Measurements from ENCODE around the gene IDH3A.

IDH3A gene

GRCh38 chr15:78149068-78149804 lies at the start of gene IDH3A:
TSS of gene IDH3A (plus strand) at chr15:78149362. CDS start at chr15:78149404, 42 bp downstream.
- peak; percentile 98 to 99 for DNase-seq (ENCODE audit: extremely low read depth in 1 of 2, low read depth in 1 of 2)

- no peak for DNase-seq (ENCODE audit: extremely low read depth in 1 of 2, low read depth in 1 of 2)
These were observed 48.3 kb upstream of the IDH3A start for GRCh38 chr15:78100886-78101285.

- DNase-seq (ENCODE audit: extremely low read depth in 1 of 2, low read depth in 1 of 2): no peak
These were observed 47.6 kb upstream of the IDH3A start for GRCh38 chr15:78101423-78102105.

GRCh38 chr15:78102211-78102610 lies 47.0 kb upstream of the IDH3A start:
- DNase-seq (ENCODE audit: extremely low read depth in 1 of 2, low read depth in 1 of 2): no peak

- no peak for DNase-seq (ENCODE audit: extremely low read depth in 1 of 2, low read depth in 1 of 2)
These were observed 46.4 kb upstream of the IDH3A start for GRCh38 chr15:78102741-78103140.

- DNase-seq (ENCODE audit: extremely low read depth in 1 of 2, low read depth in 1 of 2): peak; percentile 37 to 63
These were observed 45.6 kb upstream of the IDH3A start for GRCh38 chr15:78103406-78104118.

- DNase-seq (ENCODE audit: extremely low read depth in 1 of 2, low read depth in 1 of 2): no peak
These were observed 45.1 kb upstream of the IDH3A start for GRCh38 chr15:78104119-78104479.

- DNase-seq (ENCODE audit: extremely low read depth in 1 of 2, low read depth in 1 of 2): no peak
These were observed 44.3 kb upstream of the IDH3A start for GRCh38 chr15:78104566-78105475.

- no peak for DNase-seq (ENCODE audit: extremely low read depth in 1 of 2, low read depth in 1 of 2)
These were observed 43.5 kb upstream of the IDH3A start for GRCh38 chr15:78105476-78106241.

GRCh38 chr15:78107471-78107870 lies 41.7 kb upstream of the IDH3A start:
- DNase-seq (ENCODE audit: extremely low read depth in 1 of 2, low read depth in 1 of 2): no peak

- DNase-seq (ENCODE audit: extremely low read depth in 1 of 2, low read depth in 1 of 2): peak; percentile 58 to 75
These were observed 40.7 kb upstream of the IDH3A start for GRCh38 chr15:78108300-78109084.

GRCh38 chr15:78109156-78109555 lies 40.0 kb upstream of the IDH3A start:
- DNase-seq (ENCODE audit: extremely low read depth in 1 of 2, low read depth in 1 of 2): no peak

GRCh38 chr15:78110096-78110495 lies 39.1 kb upstream of the IDH3A start:
- DNase-seq (ENCODE audit: extremely low read depth in 1 of 2, low read depth in 1 of 2): no peak

- DNase-seq (ENCODE audit: extremely low read depth in 1 of 2, low read depth in 1 of 2): no peak
These were observed 38.2 kb upstream of the IDH3A start for GRCh38 chr15:78110916-78111475.

GRCh38 chr15:78111788-78112187 lies 37.4 kb upstream of the IDH3A start:
- DNase-seq (ENCODE audit: extremely low read depth in 1 of 2, low read depth in 1 of 2): no peak

GRCh38 chr15:78112551-78112950 lies 36.6 kb upstream of the IDH3A start:
- DNase-seq (ENCODE audit: extremely low read depth in 1 of 2, low read depth in 1 of 2): no peak

GRCh38 chr15:78120523-78120922 lies 28.6 kb upstream of the IDH3A start:
- no peak for DNase-seq (ENCODE audit: extremely low read depth in 1 of 2, low read depth in 1 of 2)

- no peak for DNase-seq (ENCODE audit: extremely low read depth in 1 of 2, low read depth in 1 of 2)
These were observed 23.9 kb upstream of the IDH3A start for GRCh38 chr15:78125267-78125666.

GRCh38 chr15:78127882-78128281 lies 21.3 kb upstream of the IDH3A start:
- no peak for DNase-seq (ENCODE audit: extremely low read depth in 1 of 2, low read depth in 1 of 2)

Data from stimulated activated CD8-positive, alpha-beta memory T cell treated with anti-CD3 and anti-CD28 coated beads, Interleukin-7, amount 100 ng/mL, for 48 hours (primary cell).